Mesothelial cell of epicardium (in vitro differentiated cells): Measurements from ENCODE around the gene SLC35B2. TPM values are rescaled to one million over a fixed set of nuclear protein-coding genes. Genes with fewer than 3 reads are reported as not detected.
A peak's percentile ranks its signal among the peaks of the same experiment; 100 is the strongest.

Source experiments
- DNase-seq, 2 experiments: peaks; one replicate each; pipeline ENCODE4 v3.0.0; 2021; ENCODE audit warnings: low spot score in 2 of 2; ENCODE audit not compliant: unreplicated experiment in 2 of 2
- H3K27ac Mint-ChIP-seq: 2 replicates; pipeline ENCODE4 v1.8.0; 2021; ENCODE audit warnings: mixed read lengths
- H3K27me3 Mint-ChIP-seq: 2 replicates; pipeline ENCODE4 v1.8.0; 2021; ENCODE audit warnings: low read depth, mixed read lengths
- H3K36me3 Mint-ChIP-seq: 2 replicates; pipeline ENCODE4 v1.8.0; 2021; ENCODE audit warnings: mixed read lengths
- H3K4me1 Mint-ChIP-seq: 2 replicates; pipeline ENCODE4 v1.8.0; 2021; ENCODE audit warnings: mixed read lengths
- H3K4me3 Mint-ChIP-seq: 2 replicates; pipeline ENCODE4 v1.8.0; 2021; ENCODE audit warnings: mild to moderate bottlenecking, moderate library complexity, mixed read lengths
- H3K9me3 Mint-ChIP-seq: 2 replicates; pipeline ENCODE4 v1.8.0; 2021; ENCODE audit warnings: mixed read lengths
- total RNA-seq: library from RNA; stranded (reverse); gene quantifications from 3 replicates; pipeline ENCODE4 v1.2.1, GENCODE V29; 2021
- TF ChIP-seq, protein P1 (sequence below): fragments of 200-600 bp; sonication (generic); IDR thresholded peaks from one replicate; pipeline ENCODE4 v1.5.0; 2021; ENCODE audit warnings: antibody characterized with exemption; ENCODE audit not compliant: unreplicated experiment

The SLC35B2 gene
- total RNA-seq, 1 donor from 2014 or later = 38.2 TPM

DNA sequence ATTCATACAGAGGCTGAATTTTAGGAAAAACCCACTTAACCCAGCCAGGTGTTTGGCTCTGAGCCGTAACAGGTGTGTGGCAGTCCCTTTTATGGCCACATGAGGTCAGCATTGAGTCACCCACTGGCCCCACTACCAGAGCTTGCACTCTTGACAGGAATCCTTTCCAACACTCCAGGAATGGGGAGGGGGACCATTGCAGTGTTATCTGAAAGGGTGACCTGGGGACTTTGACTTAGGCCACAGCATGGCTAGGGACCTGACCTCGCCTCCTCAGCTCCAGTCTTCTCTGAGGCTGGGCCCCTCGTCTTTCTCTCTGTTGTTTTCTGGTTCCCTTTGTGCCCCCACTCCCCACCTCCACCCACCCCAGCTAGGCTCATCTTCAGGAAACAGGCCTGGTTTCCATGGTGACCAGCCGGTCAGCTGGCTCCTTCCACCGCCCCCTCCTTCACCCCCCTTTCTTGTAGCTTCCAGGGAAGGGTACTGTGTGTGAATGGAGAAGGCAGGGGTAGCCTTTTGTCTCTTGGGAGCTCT, 10.8 kb upstream of the SLC35B2 start:
- H3K27ac Mint-ChIP-seq = no peak overlapping the region
- H3K4me3 Mint-ChIP-seq = no peak overlapping the region
- peaks cover 55% of the 10 kb centered on the region for H3K27me3 Mint-ChIP-seq
- H3K4me1 Mint-ChIP-seq = peaks cover 23% of the 10 kb centered on the region
- H3K9me3 Mint-ChIP-seq = no peaks in the 10 kb centered on the region
- DNase-seq = peak in 1 of 2 experiments; percentile 80
- H3K36me3 Mint-ChIP-seq = no peaks in the 10 kb centered on the region
- TF ChIP-seq, protein P1, sequence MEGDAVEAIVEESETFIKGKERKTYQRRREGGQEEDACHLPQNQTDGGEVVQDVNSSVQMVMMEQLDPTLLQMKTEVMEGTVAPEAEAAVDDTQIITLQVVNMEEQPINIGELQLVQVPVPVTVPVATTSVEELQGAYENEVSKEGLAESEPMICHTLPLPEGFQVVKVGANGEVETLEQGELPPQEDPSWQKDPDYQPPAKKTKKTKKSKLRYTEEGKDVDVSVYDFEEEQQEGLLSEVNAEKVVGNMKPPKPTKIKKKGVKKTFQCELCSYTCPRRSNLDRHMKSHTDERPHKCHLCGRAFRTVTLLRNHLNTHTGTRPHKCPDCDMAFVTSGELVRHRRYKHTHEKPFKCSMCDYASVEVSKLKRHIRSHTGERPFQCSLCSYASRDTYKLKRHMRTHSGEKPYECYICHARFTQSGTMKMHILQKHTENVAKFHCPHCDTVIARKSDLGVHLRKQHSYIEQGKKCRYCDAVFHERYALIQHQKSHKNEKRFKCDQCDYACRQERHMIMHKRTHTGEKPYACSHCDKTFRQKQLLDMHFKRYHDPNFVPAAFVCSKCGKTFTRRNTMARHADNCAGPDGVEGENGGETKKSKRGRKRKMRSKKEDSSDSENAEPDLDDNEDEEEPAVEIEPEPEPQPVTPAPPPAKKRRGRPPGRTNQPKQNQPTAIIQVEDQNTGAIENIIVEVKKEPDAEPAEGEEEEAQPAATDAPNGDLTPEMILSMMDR = peak; percentile 84

DNA sequence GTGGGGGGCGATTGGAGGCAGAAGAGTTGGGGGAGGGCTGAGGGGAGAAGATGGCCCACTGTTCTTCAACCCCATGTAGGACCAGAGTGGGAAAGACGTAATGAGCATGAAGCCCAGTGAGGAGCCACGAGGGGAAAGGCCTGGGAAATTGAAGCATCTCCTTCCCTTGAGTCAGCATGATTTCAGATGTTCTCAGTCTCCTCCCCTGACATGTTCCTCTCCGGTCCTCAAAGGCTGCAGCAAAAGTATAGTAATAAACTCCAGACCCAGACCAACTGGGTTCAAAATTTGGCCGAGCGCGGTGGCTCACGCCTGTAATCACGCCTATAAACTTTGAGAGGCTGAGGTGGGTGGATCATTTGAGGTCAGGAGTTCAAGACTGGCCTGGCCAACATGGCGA, 9.9 kb upstream of the SLC35B2 start:
- H3K9me3 Mint-ChIP-seq = no peaks in the 10 kb centered on the region
- TF ChIP-seq, protein P1 = no peak
- no peak overlapping the region for H3K27ac Mint-ChIP-seq
- H3K4me1 Mint-ChIP-seq = peaks cover 31% of the 10 kb centered on the region
- DNase-seq = no peak
- no peak overlapping the region for H3K4me3 Mint-ChIP-seq
- H3K27me3 Mint-ChIP-seq = peaks cover 45% of the 10 kb centered on the region
- no peaks in the 10 kb centered on the region for H3K36me3 Mint-ChIP-seq

DNA sequence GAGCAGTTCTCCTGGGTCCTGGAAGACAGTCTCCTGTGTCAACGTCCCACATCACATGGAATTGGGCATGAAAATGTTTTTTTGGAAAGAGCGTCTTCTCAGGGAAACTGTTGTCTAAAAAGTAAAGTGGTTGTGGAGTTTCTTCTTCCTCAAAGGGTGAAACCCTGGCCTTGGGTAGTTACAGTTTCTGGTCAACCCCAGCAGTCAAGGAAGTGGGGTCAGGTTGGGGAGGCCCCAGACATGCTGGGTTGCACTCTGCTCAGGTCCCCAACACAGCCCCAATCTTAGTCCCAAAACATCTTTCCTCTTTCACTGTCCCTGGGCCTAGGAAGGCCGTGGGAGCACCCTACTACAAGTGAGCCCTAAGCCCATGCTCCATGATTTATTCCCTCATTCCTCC, 9.0 kb upstream of the SLC35B2 start:
- DNase-seq = no peak
- Mint-ChIP-seq H3K4me3 (peak overlapping the region; percentile 57), H3K4me1 (peaks cover 31% of the 10 kb centered on the region), H3K9me3 (no peaks in the 10 kb centered on the region), H3K27ac (peak overlapping the region; percentile 77), H3K36me3 (no peaks in the 10 kb centered on the region), H3K27me3 (peaks cover 36% of the 10 kb centered on the region)
- TF ChIP-seq, protein P1 = no peak

DNA sequence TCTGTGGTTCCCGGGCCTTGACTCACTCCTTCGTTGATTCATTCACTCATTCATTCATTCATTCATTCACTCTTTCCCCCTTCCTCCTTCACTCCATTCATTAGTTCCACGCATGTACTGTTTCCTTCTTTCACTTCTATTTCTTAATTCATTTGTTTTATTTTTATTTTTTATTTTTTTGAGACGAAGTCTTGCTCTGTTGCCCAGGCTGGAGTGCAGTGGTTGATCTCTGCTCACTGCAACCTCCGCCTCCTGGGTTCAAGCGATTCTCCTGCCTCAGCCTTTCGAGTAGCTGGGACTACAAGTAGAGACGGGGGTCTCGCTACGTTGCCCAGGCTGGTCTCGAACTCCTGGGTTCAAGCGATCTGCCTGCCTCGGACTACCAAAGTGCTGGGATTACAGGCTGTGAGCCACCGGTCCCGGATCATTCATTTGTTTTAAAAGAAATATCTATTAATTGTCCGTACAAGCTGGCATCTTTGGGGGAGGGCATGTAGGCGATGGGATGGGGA, 8.4 kb upstream of the SLC35B2 start:
- Mint-ChIP-seq H3K9me3 (no peaks in the 10 kb centered on the region), H3K36me3 (no peaks in the 10 kb centered on the region), H3K27me3 (peaks cover 32% of the 10 kb centered on the region), H3K4me1 (peaks cover 31% of the 10 kb centered on the region), H3K4me3 (peak overlapping the region; percentile 82), H3K27ac (peak overlapping the region; percentile 77)
- no peak for DNase-seq
- TF ChIP-seq, protein P1 = no peak

DNA sequence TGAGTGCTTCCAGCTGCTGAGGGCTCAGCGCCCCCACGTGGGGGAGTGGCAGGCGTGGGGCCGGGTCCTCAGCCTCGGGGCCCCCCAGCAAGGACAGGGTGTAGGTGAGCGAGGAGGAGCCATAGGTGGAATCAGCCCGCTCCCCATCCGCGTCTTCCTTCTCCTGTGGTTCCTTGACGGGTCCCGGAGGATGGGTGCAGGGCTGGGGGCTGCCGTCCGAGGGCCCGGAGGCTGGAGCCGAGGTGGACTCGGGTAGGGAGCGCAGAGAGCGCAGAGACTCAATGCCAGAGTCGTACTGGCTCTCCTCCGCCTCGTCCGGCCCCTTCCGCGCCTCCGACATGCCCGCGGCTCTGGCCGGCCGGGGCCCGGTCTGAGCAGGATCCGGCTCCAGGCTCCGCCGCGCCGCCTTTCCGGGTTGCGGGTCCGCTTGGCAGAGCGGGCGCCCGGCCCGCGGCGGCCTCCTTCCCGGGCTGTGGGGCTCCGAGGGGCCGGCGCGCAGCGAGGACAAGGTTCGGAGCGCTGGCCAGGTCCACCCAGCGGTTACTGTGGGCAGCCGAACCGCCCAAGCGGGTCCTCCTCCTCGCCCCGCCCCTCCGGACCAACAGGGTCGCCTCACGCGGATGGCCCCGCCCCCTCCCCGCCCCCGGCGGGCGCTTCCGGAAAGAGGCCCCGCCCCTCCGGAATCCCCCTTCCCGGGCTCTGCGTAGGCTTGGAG, 7.8 kb upstream of the SLC35B2 start, which contains the start of gene NFKBIE:
Gene NFKBIE (minus strand): TSS at position 545 of the 715 bp plus-strand sequence. CDS start 205 bp downstream, at position 340.
- no peaks in the 10 kb centered on the region for H3K36me3 Mint-ChIP-seq
- TF ChIP-seq, protein P1 = no peak
- peak; percentile 93 to 96 for DNase-seq
- peak within 1 kb of the TSS; percentile 82 for H3K4me3 Mint-ChIP-seq
- peak within 1 kb of the TSS; percentile 84 for H3K27ac Mint-ChIP-seq
- no peaks in the 10 kb centered on the region for H3K9me3 Mint-ChIP-seq
- peaks cover 31% of the 10 kb centered on the region for H3K27me3 Mint-ChIP-seq
- peaks cover 31% of the 10 kb centered on the region for H3K4me1 Mint-ChIP-seq
